NCI-H2227 (cell line): Measurements from ENCODE around the gene C1orf167.

Experiments
- DNase-seq: peaks from one replicate; lab custom pipeline; 2025; ENCODE audit not compliant: unreplicated experiment; lab: John Stamatoyannopoulos, UW

Gene C1orf167

DNA sequence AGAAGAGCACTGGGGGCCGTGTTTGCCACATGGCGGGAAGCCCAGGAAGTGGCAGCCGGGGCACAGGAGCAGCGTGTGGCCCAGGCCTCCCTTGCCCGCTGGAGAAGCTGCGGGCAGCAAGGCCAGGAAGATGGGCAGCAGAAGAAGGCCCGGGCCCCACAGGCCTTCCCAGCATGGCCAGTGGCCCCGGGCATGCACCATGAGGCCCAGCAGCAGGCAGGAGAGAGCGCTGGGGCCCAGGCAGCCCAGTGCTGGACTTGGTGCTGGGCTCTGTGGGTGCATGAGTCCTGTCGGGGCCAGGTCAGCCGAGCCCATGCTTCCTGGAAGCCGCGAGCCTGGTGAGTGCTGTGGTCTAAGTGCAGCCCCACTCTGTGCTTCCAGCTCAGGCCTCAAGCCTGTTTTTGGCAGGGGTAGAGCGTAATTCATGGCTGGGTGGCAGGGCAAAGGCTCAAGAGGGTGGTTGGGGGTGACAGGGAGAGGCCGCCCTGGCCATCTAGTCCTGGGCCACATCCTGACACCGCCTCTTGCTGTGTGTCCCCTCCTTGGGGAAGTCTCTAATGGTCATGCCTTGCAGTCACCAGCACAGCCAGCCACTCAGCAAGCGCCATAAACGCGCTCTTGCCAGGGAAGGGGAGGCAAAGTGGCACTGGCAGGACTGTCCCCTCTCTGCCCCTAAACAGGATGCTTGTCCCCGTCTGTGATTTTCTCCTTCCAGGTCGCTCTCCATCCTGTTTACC lies 22.4 kb downstream of the C1orf167 start:
- no peak for DNase-seq

DNA sequence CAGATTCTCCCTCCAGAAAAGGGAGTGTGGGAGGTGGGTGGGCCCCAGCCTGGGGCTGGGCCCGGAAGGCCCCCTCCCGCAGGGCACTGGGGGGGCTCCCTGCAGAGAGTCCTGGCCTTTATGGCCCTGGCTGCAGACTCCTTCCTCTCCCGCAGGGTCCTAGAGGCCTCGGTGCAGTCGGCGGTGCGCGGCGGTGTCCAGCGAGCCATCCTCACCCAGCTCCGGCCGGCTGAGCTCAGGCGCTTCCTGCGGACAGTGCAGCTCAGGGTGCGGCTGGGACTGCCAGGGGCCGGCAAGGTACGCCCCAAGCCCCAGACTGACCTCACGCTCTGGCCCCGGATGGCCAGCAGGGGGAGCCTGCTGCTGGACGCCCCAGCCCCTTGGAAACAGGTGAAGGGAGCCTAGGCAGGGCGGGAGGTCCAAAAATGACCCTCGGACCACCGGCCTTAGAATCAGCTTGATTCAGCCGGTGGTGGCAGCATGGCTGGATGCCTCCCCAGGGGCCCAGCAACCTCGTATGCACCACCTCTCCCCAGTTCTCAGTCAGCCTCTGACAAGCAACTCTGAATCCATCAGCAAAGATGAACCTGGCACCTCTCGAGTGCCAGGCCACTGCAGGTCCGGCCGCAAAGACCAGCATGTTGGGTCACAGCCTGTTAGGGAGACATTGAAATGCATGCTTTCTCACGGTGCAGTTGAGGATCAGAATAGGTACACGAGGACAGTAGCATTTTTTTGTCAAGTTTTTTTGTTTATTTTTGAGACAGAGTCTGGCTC lies 23.2 kb downstream of the C1orf167 start:
- peak; percentile 43 for DNase-seq

DNA sequence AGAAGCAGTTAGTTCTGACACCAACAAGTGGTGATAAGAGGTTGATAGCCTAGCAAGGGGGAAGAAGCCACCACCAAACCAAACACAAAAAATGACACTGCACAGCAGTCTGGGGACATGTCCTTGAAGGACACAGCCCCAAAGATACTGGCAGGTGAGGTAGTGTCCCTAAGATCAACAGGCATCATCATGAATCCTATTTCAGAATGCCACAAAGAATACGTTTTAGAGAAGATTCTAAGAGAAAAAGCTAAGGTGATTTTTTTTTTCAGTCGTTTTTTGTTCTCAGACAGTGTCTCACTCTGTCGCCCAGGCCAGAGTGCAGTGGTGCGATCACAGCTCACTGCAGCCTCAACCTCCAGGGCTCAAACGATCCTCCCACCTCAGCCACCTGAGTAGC lies 24.2 kb downstream of the C1orf167 start:
- no peak for DNase-seq

DNA sequence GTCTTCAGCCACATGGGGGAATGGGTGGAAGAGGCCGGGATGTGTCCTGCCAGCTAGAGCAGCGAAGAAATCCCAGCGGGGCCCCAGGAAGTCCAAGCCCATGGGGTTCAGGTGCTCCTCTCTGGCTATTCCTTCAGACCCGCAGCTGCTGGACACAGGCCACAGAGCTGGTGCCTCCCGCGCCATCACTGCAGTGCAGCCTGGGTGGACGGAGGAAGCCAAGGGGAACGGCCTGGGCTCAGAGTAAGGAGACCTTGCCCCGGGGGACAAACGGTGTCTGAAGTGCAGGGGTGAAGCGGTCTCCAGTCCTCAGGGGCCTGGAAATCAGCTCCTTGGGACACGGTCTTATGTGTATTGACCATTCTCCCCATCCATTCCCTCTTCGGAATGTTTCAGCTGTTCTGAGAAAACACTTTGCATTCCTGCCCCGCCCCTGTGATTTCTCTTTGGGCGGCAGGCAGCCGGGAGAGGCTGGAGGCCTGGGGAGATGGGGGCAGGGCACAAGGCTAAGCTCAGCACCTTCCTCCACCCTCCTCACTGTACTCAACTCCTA lies 25.3 kb downstream of the C1orf167 start:
- DNase-seq, result peak; percentile 23

DNA sequence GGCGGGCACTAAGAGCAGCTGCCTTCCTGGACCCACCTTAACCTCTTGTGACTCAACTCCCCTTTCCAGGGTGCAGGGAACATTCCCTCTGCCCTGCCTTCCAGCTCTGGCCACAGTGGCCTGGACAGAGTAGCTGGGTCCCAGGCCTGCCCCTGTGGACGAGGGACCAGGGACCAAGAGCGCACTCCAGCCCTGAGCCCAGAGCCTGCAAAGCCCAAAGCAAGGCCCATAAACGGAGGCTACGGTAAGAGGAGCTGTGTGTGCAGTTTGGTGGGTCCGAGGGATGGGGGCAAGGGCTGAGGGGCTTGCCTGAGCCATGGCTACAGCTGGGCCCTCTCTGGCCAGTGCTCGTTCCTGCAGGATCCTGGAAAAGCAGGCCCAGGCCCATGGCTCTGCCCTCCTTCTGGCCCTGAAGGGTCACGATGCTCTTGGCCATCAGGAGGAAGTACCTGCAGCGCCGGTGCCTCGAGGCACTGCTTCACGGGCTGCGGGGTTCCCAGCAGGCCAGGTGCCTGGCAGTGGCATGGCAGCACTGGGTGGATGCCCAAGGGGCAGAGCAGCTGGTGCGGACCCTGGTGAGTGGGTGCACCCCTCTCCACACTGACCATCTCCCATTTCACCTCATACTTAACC lies 25.9 kb downstream of the C1orf167 start:
- DNase-seq, result no peak

DNA sequence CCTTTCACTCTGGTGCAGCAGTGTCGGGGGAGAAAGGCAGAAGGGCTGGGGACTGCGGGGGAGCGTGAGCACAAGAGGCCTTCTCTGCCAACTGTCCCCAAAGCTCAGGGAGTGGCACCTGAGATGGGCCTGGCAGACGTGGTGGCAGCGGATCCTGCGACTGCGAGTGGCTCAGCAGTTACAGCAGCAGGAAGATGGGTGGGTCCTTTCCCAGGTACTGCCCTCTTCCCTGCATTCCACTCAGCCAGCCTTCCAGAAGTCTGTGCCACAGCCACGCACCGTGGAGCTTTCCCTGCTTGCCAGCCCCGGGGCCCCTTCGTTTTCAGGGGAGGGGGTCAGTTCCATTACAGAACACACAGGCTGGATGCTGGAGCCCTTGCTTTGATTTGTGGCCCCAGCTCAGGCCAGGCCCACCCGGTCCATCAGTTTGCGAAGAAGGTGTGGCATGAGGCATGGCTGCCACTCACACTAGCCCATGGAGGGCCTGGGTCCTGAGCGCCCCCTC lies 26.6 kb downstream of the C1orf167 start:
- DNase-seq, result no peak

DNA sequence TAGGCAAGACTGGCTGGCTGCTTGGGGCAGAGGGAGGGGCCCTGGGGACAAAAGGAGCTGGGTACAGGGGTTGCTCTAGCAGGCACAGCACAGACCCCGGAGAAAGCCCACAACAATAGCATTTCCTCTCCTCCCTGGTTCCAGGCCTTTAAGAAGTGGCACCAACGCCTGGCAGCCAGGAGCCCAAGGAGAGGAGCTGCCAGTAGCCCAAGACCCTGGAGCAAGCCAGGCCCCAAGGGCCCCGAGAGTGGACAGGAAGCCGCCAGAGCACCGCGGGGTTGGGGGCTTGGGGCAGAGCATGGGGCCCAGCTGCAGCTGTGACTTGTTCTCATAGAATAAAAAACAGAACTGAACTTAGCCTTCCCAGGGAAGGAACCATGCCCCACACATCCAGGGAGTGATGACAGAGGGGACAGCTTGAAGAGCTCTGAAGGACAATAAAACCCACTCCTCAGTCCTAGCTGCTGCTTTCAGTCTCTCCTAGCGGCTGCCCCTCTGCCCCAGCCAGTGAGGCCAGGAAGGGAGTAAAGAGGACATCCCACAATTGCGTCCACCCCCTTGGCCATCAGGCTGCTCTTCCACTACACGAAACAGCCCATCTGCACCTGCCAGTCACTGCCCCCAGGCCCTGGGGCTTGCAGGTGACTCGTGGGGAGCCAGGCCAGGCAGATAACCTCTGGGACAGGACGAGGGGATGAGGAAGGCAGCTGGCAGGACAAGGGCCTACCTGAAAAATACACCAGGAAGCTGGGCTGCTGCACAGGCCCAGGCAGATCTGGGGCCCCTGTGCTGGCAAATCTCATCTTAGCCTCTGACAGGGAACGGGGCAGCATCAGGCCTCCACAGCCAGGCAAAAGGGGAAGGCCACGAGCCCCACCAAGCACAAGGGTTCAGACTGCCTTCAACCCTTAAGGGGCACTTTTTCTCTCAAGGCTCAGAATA lies 27.4 kb downstream of the C1orf167 start:
- no peak for DNase-seq

DNA sequence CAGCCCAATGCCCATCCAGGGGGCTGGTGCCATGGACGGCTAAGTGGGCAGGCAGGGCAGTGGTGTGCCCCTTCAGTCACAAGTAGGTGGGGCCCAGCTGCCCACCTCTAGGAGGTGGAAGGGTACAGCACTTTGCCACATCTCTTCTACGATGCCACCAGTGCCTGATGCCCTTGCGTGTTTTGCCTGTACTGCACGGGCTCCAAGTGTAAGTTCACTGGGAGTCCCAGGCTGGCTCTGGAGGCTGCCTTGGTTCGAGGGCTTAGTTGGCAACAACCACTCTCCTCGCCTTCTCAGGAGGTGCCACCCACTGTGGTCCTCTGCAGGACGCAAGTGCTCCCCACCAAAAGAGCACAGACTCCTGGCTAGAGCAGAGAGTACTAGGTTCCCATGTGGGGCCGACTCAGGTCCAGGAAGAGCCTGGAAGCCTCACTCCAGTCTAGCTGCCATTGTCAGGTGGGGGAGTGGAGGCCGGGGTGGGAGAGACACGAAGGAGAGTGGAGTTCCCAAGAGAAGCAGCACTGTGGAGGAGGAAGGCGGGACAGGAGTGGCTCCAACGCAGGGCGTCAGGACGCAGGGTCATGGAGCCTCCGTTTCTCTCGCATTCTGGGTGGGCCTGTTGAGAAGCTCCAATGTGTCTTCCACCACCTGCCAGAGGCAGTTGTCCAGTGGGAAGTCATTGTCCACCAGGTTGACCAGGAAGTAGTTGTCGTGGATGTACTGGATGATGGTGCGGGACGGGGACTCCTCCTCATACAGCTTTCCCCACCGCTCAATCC lies 28.3 kb downstream of the C1orf167 start:
- DNase-seq, result no peak

DNA sequence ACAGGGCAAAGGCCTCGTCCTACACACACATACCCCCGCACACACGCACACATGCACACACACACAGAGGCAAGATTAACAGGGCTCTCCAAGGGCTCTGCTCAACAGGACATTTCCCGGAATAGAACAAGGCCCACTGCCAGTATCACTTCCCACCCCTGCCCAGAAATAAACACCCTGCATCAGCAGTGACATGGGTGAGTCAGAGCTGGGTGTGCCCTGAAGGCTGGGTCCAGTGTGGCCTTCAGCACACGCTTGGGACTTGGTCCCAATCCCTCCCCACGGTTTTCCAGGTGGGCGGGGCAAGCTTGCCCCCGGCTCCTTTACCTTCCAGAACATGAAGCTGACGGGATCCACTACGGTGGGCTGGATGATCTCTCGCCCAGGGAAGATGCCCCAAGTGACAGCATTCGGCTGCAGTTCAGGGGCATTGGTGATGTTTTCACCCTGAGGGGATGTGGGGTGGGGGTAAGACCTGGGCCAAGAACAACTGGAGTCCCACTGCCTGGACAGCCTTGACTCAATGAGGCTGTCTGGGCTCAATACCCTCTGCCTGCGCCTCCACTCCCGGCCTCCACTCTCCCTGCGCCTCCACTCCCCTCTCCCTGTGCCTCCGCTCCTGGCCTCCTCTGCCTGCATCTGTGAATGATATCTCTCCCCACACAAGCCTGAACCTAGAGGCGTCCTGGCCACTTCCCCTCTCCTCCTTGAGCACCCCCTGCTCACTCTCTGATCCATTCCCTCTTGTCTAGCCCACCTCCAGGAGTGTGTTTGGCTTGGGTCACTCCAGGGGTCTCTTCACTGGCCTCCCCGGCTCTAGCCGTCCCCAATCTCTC lies 29.1 kb downstream of the C1orf167 start:
- no peak for DNase-seq

DNA sequence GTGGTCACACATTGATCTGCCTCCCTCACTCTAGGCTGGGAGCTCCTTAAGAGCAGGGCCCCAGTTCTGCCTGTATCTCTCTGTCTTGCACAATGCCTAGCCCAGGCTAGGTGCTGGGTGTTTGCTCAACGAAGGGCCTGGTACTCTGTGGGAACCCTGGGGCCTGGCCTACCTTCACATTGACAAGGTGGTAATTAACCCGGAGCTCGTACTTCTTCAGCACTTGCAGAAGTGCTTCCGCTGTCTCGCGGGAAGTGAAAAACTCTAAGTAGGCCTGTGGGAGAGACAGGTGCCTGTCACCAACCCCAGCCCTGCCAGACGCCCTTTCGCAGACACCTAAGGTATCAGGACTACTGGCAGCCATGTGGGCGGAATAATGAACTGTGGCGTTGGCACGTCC lies 30.1 kb downstream of the C1orf167 start:
- peak; percentile 18 for DNase-seq

DNA sequence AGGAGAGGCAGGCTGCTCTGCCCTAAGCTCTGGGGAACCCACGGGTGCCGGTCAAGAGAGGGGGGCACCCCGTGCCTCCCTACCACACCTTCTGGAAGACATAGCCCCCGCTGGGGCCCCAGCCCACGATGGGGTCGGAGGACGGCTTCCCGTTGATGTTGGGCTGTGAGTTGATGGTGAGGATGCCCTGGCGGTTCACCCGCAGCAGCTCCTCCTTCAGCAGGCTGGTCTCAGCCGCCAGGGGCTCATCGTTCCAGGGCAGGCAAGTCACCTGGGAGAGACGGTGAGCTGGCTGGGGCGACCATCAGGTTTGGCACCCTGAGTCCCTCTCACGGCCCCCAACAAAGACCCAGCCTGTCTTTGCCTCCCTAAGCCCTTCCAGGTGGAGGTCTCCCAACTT lies 31.8 kb downstream of the C1orf167 start:
- DNase-seq, result no peak

DNA sequence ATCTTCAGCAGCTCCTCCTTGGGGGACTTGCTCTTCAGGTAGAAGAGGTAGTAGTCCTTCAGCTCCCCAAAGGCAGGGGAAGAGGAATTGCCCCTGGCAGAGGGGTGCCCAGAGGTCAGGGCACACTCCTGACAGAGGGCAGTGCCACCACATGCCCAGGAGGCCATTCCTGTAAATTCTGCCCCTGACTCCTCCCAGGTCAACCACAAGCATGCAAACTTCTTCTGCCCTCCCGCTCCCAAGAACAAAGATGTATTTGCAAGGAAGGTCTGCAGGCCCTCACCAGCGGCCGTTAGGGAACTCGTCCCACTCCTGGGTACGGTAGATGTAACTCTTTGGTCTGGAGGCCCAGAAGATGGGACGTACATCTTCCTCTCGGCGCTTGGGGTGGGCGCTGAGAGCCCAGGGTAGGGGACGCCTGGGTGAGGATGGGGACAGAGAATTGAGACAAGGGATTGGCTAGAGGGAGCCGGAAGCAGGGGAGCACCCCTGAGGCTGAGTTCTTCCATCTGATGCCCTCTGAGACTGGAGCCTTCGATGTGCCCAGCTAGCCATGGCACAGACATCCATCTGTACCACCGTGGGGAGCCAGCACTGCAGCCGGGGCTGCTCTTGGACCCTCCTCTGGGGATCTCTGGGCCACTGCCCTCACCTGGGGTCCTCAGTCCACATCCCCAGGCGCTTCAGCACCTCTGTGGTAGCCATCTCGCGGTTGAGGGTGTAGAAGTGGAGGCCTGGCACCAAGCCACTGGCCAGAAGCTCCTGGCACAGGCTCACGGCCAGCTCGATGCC lies 32.6 kb downstream of the C1orf167 start:
- DNase-seq, result no peak

DNA sequence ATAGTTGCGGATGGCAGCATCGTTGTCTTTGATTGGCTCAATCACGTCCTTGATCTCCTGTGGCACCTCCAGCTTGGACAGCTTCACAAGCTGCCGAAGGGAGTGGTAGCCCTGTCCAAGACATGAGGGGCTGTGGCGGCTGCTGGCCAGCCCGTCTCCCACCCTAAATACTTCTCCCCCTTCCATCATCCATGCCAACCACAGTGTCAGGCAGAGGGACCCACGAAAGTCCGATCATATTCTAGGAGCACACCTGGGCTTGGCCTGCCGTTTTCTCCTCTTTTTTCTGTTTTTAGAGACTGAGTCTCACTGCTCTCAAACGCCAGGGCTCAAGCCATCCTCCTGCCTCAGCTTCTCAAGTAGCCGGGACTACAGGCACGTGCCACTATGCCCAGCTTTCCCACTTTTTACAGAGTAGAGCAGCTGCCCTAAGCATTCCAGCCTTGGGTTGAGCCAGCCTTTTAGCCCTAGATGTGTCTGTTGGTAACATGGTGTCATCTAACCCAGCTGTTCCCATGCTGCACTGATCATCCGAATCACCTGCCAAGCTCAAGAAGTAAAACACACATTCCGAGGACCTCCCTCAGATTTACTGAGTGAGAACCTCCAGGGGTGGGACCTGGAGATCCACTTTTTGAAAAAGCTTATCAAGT lies 33.4 kb downstream of the C1orf167 start:
- DNase-seq, result no peak

DNA sequence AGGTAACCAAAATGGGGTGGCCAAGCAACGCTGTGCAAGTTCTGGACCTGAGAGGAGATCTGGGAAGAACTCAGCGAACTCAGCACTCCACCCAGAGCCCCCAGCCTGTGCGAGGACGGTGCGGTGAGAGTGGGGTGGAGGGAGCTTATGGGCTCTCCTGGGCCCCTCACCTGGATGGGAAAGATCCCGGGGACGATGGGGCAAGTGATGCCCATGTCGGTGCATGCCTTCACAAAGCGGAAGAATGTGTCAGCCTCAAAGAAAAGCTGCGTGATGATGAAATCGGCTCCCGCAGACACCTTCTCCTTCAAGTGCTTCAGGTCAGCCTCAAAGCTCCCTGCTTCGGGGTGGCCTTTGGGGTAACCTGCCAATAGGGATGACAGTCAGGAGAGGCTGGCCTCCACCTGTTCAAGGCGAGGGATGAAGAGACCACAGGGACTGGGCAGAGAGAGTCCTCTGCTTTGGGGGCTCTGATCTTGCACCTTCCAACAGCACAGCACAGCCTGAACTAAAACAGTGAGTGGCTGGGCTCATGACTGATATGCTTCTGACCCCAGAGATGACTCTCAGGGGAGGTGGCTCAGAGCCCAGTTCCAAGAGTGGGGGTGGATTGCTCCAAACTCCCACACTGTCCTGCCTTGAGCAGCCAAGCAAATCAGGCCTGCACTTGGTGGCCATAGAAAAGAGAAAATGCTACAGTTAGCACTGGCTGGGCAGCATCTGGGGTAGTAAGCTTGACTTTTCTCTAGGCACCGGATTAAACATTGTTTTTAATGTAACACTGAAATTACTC lies 34.2 kb downstream of the C1orf167 start:
- no peak for DNase-seq

DNA sequence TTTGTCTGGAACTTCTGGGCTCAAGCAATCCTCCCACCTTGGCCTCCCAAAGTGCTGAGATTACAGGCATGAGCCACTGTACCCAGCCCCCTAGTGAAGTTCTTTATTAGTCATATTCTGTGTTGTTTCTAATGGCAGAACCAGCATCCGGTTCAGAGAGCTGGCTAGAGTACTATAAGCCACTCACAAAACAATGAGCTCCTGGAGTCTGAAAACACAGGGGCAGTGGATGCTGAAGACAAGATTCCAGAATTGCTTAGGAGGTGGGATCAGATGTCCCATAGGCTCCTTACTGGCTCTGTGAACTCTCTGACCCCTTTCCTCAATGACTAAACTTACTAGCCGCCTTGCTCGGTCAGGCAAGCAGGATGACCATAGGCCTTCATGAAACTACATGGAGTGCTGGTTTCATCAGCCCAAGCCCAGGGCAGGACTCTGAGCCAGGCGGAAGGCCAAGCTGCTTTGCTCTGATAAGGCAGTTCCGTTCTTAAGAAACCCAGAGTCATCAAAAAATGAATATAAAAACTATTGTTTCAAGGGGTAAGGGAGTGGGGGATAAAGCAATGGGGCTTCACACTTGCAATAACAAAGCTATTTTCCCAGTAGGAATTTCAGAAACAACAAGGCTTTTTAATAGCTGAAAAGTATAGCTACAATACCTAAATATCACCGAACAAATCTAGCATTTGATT lies 35.7 kb downstream of the C1orf167 start:
- no peak for DNase-seq

DNA sequence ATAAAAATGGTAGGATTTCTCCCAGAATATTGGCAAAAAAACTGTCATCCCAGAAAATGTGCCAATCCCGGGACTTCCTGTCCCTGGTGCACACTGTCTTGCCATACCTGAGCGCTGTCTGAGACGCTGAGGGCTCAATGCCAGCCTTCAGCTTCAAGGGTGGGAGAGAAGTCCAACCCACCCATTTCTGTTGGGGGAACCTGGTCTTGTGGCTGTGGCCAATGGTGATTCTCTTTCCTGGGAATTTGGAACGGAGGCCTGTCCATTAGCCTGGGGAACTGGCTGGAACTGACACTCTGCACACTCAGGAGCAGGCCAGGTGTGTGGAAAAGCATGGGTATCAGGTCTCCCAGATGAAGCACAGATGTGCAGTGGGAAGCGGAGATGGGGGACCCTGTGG lies 37.1 kb downstream of the C1orf167 start:
- no peak for DNase-seq
